GM19324 (cell line): ENCODE measurements around the gene SLC22A4.

Source experiments
- ATAC-seq: cut with Tn5 transposase; IDR thresholded peaks from one replicate; pipeline ENCODE4 v1.9.1; 2021; ENCODE audit warnings: mild to moderate bottlenecking, moderate library complexity; ENCODE audit not compliant: unreplicated experiment, low FRiP score

The SLC22A4 gene

GRCh38 chr5:132261881-132262845, 32.0 kb upstream of the SLC22A4 start:
- no peak for ATAC-seq

DNA sequence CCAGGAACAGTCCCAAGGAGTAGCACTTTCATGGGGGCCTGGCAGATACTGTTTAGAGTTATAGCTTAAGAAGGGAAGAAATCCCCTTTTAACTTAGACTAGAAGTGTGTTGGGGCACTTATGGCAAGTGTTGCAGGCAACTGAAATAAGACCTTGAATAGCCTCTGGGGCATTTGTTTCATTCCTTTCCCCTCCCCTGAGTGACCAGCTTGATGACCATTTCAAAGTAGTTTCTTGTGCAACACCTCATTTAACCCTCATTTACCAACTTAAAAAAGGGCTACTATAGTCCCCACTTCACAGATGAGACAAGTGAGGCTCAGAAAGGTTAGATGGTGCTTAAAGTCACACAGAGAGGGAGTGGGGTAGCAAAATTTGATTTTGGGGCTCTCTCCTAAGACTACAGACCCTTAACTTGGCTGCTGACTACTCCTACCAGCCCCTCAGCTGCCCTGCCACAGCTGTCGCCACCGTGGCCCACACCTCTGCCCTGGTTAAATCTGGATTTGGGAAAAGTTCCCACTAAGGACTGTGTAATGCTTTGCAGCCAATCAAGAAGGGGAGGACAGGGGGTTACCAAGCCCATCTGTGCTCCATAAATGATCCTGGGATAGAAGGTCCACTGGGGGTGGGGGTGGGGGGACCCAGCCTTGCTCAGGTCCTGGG, 31.2 kb upstream of the SLC22A4 start:
- no peak for ATAC-seq

- no peak for ATAC-seq
Observed at GRCh38 chr5:132263548-132264261, 30.5 kb upstream of the SLC22A4 start.

DNA sequence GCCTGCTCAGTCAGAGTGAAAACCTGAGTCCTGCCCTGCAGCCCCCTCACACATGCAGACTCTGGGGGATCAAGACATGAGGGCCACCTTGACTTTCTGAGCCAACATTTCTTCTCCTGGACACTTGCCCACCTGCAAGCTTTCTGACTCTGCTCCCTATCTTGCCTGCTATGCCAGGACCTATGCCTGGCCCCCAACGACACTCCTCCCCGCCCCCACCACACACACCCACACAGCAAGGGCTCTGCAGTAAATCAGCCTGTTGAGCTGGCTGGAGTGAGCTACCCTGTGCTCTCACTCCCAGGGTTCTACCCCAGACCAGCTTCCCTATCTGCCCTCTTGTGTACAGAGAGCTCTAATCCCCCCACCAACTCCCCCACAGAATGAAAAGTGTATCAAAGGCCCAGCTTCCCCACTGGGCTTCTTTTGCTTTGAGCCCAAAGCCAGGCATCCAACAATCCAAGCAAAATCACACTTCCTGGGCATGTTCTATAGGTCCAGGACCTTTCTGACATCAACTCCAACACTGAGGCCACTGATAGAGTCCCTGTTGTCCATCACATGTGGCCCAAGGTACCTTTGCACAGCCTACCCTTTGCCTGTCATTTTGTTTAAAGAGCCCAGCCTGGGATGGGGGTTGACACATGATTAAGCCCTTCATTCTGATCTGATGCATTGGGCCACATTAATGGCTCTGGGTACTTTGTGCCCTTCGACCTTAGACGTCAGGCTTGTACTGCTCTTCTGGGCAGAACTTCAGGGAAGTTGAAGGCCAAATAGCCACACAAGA, 29.5 kb upstream of the SLC22A4 start:
- no peak for ATAC-seq

GRCh38 chr5:132265336-132266030, 28.7 kb upstream of the SLC22A4 start:
- no peak for ATAC-seq

DNA sequence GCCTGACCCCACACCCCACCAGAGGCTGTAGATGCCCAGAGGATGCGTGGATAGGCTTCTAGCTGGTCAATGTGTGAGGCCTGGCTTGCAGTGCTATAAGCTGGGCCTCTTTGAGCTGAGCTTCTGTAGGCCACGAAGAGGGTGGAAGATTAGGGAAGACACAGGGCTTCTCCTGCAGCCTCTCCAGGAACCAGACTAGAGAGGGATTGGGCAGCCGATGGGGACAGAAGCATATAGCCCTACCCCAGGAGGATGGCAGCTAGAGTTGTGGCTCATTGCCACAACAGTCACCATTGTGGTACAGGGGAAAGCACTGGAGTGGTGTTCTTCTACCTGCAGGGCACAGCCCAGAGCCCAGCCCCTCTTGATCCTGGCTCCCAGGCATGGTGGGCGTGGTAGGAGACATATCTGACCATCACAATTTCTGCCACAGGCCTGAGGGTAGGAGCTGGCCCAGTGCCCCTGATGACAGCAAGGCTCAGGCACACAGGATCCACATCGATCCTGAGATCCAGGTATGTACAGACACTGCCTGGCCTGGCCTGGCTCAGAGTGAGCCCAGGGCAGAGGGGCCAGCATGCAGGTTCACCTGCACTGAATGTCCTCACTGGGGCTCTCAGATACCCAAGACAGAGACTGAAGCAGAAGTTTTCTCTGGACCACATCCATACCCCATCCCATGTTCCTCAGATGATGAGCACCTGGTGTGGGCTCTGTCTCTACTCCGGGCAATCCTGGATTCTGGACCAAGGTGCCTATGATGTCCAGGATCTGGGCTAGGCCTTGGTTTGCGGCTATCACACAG, 28.0 kb upstream of the SLC22A4 start:
- no peak for ATAC-seq

DNA sequence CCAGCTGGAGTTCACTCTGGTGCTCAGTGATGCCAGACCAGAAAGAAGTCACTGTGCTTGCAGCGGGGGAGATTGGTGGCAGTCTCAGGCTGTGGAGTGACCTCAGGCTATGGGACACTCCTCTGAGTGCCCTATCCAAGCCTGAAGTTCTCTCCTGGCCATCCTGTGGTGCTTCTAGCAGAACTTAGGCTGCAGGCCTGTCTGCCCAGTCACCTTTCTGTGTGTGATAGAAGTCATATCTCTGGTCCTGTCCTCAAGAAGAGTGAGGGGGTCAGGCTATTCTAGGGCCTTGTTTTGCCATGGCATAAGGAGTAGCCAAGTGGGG, 27.4 kb upstream of the SLC22A4 start:
- no peak for ATAC-seq

- no peak for ATAC-seq
Observed at GRCh38 chr5:132267166-132267739, 26.9 kb upstream of the SLC22A4 start.

GRCh38 chr5:132267931-132268768, 26.0 kb upstream of the SLC22A4 start:
- no peak for ATAC-seq

GRCh38 chr5:132268769-132269551, 25.2 kb upstream of the SLC22A4 start:
- ATAC-seq = no peak

DNA sequence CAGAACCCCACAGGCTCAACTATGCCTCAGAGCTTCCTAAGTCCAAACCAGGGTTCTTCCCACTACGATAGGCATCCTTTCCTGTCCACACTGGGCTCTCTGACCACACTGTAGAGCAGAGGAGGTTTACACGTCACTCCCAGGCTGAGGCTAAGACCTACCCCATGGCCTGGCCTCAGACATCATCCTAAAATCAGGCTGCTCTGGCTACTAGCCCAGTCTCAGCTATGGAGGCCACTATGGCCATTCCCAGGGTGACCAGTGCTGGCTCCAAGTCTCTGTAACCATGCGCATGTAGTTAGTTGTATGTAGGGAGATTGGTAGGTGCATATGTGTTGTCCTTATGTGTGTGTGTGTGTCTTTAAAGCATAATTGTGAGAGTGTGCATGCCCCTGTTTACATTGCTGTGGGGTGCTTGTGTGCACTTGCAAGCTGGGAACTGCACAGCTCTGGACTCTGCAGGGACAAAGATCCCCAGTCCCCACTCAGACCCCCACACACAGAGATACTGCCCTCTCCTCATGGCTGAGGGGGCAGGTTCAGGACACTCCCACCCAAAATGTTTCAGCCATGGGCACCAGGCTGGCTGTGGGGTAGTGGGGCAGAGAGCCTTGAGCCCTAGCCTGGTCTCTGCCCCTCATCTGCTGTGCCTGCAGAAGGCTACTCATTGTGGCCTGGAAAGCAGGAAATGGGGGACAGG, 24.4 kb upstream of the SLC22A4 start:
- ATAC-seq = no peak

DNA sequence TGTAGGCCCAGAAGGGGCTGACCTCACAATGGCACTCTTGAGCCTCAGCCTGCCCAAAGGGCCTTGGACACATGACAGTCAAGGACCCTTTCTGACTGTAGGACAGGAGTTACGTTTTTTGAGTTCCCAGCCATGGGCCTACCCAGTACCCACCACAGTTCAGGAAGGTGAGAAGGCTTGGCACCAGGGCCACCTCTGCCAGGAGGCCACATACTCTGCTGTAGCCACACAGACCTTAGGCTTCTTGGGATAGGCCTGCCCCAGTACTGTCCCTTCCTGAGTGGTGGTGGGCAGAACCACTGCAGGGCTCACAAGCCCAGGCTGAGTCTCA, 23.9 kb upstream of the SLC22A4 start:
- no peak for ATAC-seq

GRCh38 chr5:132270706-132271105, 23.5 kb upstream of the SLC22A4 start:
- no peak for ATAC-seq

GRCh38 chr5:132271251-132272246, 22.6 kb upstream of the SLC22A4 start:
- no peak for ATAC-seq
